ENCODE data around the gene ISY1. TPM values are rescaled to one million over a fixed set of nuclear protein-coding genes. Genes with fewer than 3 reads are reported as not detected.

ISY1 gene
- total and polyA plus RNA-seq, 4 donors: 6.4 to 13.2 (median 10.5) TPM

GRCh38 chr3:129119365-129120100 lies 41.3 kb downstream of the ISY1 start:
- peaks cover 20 to 66% (median 57%) of the 10 kb centered on the region in 4 donors for H3K4me1 ChIP-seq (ENCODE audit: control insufficient read depth in 4 of 4, insufficient read depth in 4 of 4, low read length in 3 of 4)
- TF ChIP-seq ATF3 (IDR thresholded peaks at IDR 0.05): peak; percentile 68
- peak; percentile 98 for TF ChIP-seq MAX (IDR thresholded peaks at IDR 0.05)
- TF ChIP-seq ZBTB33 (IDR thresholded peaks at IDR 0.05): peak; percentile 68
- TF ChIP-seq SP1 (IDR thresholded peaks at IDR 0.05): peak; percentile 90
- TF ChIP-seq RAD21 (IDR thresholded peaks at IDR 0.05): peak in 1 of 2 donors; percentile 58
- peak; percentile 83 for TF ChIP-seq FOXA2 (IDR thresholded peaks at IDR 0.05)
- TF ChIP-seq TAF1 (conservative IDR thresholded peaks at IDR 0.05): peak; percentile 91
- TF ChIP-seq CTCF (IDR thresholded peaks at IDR 0.05; ENCODE audit: low read depth, low read length, missing input control): no peak
- peak; percentile 19 for TF ChIP-seq HNF4G (IDR thresholded peaks at IDR 0.05)
- no peak for TF ChIP-seq NR2F2 (IDR thresholded peaks at IDR 0.05)
- peak; percentile 44 for TF ChIP-seq YY1 (IDR thresholded peaks at IDR 0.05)
- peak in 1 of 2 donors; percentile 88 for TF ChIP-seq EGR1 (IDR thresholded peaks at IDR 0.05; ENCODE audit: low read depth in 2 of 2)
- peak in 1 of 2 donors; percentile 65 for TF ChIP-seq GABPA (IDR thresholded peaks at IDR 0.05 in 1 of 2, conservative IDR thresholded peaks at IDR 0.05 in 1 of 2)
- TF ChIP-seq HNF4A (conservative IDR thresholded peaks at IDR 0.05): peak; percentile 85 to 92
- peak; percentile 71 to 81 for TF ChIP-seq JUND (IDR thresholded peaks at IDR 0.05)
- TF ChIP-seq REST (IDR thresholded peaks at IDR 0.05): peak; percentile 71
- TF ChIP-seq FOXA1 (IDR thresholded peaks at IDR 0.05): peak; percentile 65
- TF ChIP-seq RXRA (IDR thresholded peaks at IDR 0.05): peak; percentile 86 to 96
- H3K27ac ChIP-seq (ENCODE audit: low read depth in 1 of 2, low read length in 2 of 2): peak overlapping the region; percentile 99 to 100
- peak overlapping the region; percentile 70 to 98 (median 96) for H3K4me3 ChIP-seq (ENCODE audit: low read depth in 1 of 3, low read length in 3 of 3)
- peak; percentile 68 for DNase-seq (ENCODE audit: low spot score)
- no peaks in the 10 kb centered on the region for H3K27me3 ChIP-seq (ENCODE audit: control insufficient read depth in 4 of 4, insufficient read depth in 4 of 4, low read length in 3 of 4)
- H3K36me3 ChIP-seq (ENCODE audit: control insufficient read depth in 4 of 4, insufficient read depth in 3 of 4, low read depth in 1 of 4, low read length in 3 of 4): peaks cover 0 to 6% (median 0%) of the 10 kb centered on the region in 4 donors
- no peaks in the 10 kb centered on the region for H3K9me3 ChIP-seq (ENCODE audit: control insufficient read depth in 4 of 4, low read length in 3 of 4)
- peak overlapping the region; percentile 99 for H3K9ac ChIP-seq (ENCODE audit: low read depth in 1 of 2, low read length in 2 of 2)
- 8% methylated on average over 13 of the region's 13 CpGs for WGBS

Data from liver (tissue), 9 donors.